Mesothelial cell of epicardium (in vitro differentiated cells): Measurements from ENCODE around the gene CDKN2AIP. TPM values are rescaled to one million over a fixed set of nuclear protein-coding genes. Genes with fewer than 3 reads are reported as not detected.

Experiments
- DNase-seq, 2 experiments: peaks; one replicate each; pipeline ENCODE4 v3.0.0; 2021; ENCODE audit warnings: low spot score in 2 of 2; ENCODE audit not compliant: unreplicated experiment in 2 of 2
- H3K27ac Mint-ChIP-seq: 2 replicates; pipeline ENCODE4 v1.8.0; 2021; ENCODE audit warnings: mixed read lengths
- H3K27me3 Mint-ChIP-seq: 2 replicates; pipeline ENCODE4 v1.8.0; 2021; ENCODE audit warnings: low read depth, mixed read lengths
- H3K36me3 Mint-ChIP-seq: 2 replicates; pipeline ENCODE4 v1.8.0; 2021; ENCODE audit warnings: mixed read lengths
- H3K4me1 Mint-ChIP-seq: 2 replicates; pipeline ENCODE4 v1.8.0; 2021; ENCODE audit warnings: mixed read lengths
- H3K4me3 Mint-ChIP-seq: 2 replicates; pipeline ENCODE4 v1.8.0; 2021; ENCODE audit warnings: mild to moderate bottlenecking, moderate library complexity, mixed read lengths
- H3K9me3 Mint-ChIP-seq: 2 replicates; pipeline ENCODE4 v1.8.0; 2021; ENCODE audit warnings: mixed read lengths
- CTCF ChIP-seq: fragments of 200-600 bp; sonication (generic); IDR thresholded peaks from one replicate; pipeline ENCODE4 v1.5.0; 2021; ENCODE audit warnings: antibody characterized with exemption; ENCODE audit not compliant: unreplicated experiment
- total RNA-seq: library from RNA; stranded (reverse); gene quantifications from 3 replicates; pipeline ENCODE4 v1.2.1, GENCODE V29; 2021

Gene CDKN2AIP
- total RNA-seq, 1 donor from 2014 or later = 42.3 TPM

GRCh38 chr4:183493246-183493645 lies 48.8 kb downstream of the CDKN2AIP start:
- no peaks in the 10 kb centered on the region for H3K27me3 Mint-ChIP-seq
- H3K4me1 Mint-ChIP-seq = peaks cover 5% of the 10 kb centered on the region
- no peak for DNase-seq
- TF ChIP-seq CTCF = no peak
- peaks cover 15% of the 10 kb centered on the region for H3K9me3 Mint-ChIP-seq
- H3K4me3 Mint-ChIP-seq = no peak overlapping the region
- H3K36me3 Mint-ChIP-seq = peaks cover 24% of the 10 kb centered on the region
- H3K27ac Mint-ChIP-seq = no peak overlapping the region

GRCh38 chr4:183495184-183495583 lies 50.7 kb downstream of the CDKN2AIP start:
- Mint-ChIP-seq H3K36me3 (peaks cover 24% of the 10 kb centered on the region), H3K9me3 (peaks cover 15% of the 10 kb centered on the region), H3K4me1 (peaks cover 5% of the 10 kb centered on the region), H3K27me3 (no peaks in the 10 kb centered on the region), H3K4me3 (no peak overlapping the region), H3K27ac (no peak overlapping the region)
- no peak for DNase-seq
- TF ChIP-seq CTCF = no peak

Other genes starting within 250 kb of the CDKN2AIP start
- gene CLDN22, start 124.4 kb upstream of the CDKN2AIP start, total RNA-seq = not detected in 3 replicates
- not detected in 3 replicates for gene CLDN24, start 122.2 kb upstream of the CDKN2AIP start, total RNA-seq
- gene ING2, start 60.4 kb downstream of the CDKN2AIP start, total RNA-seq = 10.1 to 11.4 TPM (median 11.3 TPM) in 3 replicates
- gene RWDD4, start 214.5 kb downstream of the CDKN2AIP start, total RNA-seq = 13.8 to 16.7 TPM (median 14.8 TPM) in 3 replicates
- gene TRAPPC11, start 214.7 kb downstream of the CDKN2AIP start, total RNA-seq = 45.4 to 48.3 TPM (median 47.3 TPM) in 3 replicates